Stimulated activated CD4-positive, alpha-beta T cell treated with anti-CD3 and anti-CD28 coated beads, Interleukin-12 subunit alpha, Interleukin-12 subunit beta, amount 100 ng/mL, for 24 hours (primary cell): ENCODE measurements around the gene P3H3.

ENCODE experiments used
- DNase-seq, 2 experiments: peaks; one replicate each; pipeline ENCODE4 v3.0.0-alpha.2; 2020; ENCODE audit warnings: low read depth in 2 of 2

The P3H3 gene

DNA sequence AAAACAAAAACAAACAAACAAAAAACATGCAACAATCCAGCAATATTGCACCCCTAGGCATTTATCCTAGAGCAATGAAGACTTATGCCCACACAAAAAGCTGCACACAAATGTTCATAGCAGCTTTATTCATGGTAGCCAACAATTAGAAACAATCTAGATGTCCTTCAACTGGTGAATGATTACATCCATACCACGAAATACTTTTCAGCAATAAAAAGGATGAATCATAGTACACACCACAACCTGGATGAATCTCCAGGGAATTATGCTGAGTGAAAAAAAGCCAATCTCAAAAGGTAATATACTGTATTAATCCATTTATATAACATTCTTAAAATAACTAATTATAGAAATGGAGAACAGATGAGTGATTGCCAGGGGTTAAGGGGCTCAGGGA is 21.0 kb upstream of the P3H3 start:
- DNase-seq: no peak

DNA sequence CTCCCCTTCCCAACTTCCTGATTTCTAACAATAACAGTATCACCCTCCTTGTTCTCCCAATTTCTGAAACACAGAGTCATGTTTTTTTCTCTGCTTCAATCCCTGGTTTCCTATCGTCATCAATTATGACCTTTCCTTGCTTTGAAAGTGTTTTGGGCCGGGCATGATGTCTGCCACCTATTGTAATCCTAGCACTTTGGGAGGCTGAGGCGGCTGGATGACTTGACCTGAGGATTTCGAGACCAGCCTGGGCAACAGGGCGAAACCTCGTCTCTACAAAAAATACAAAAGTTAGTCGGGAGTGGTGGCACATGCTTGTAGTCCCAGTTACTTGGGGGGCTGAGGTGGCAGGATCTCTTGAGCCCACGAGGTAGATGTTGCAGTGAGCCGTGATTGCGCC is 19.2 kb upstream of the P3H3 start:
- no peak for DNase-seq

DNA sequence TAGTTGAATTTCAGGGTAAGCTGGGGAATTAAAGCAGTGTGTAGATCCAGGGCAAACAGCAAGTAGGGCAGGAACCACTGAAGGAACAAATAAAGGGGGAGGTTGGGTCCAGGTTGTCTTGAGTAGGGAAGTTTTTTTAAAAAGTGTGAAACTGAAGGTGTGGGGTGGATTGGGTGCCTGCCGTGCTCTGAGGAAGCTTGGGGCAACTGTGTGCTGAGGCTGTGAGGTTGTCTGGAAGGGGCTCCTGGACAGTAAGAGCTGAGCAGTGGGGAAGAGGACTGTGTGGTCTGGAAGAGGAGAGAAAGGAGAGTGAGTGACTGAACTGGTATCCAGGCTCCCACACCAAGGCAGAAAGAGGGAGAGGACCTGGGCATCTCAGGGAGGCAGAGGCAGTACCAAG is 17.4 kb upstream of the P3H3 start:
- DNase-seq: no peak

DNA sequence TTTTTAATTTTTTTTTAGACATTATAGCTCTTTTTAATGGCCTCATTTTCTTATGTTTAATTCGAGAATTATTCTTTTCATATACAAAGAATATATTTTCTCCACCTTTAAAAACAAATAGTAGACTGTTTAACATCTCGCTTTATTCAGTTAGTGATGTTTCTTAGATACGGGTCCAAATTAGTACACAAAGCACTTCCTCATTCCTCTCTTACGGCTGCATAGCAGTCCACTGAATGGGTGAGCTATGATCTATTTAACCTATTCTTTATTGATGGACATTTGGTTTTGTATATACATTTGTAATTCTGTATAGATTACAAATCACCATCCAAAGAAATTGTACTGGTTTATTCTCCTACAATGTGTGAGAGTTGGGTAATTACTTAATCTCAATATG is 14.8 kb upstream of the P3H3 start:
- DNase-seq: no peak

DNA sequence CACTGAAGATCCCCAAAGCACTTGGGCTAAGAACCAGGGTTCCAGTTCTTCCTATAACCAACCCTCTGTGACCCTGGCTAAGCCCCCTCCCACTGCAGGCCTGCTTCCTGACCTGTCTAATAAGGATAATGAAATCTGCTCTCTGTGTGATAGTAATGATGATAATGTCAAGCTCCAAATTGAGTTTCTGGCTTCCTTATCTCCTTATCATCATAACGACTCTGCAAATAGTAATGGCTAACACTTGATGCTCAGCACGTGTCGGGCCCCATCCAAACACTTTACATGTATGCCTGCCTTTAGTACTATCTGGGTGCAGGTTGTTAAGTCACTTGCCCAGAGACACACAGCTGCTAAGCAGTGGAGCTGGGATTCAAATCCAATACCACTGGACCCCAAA is 11.6 kb upstream of the P3H3 start:
- no peak for DNase-seq

DNA sequence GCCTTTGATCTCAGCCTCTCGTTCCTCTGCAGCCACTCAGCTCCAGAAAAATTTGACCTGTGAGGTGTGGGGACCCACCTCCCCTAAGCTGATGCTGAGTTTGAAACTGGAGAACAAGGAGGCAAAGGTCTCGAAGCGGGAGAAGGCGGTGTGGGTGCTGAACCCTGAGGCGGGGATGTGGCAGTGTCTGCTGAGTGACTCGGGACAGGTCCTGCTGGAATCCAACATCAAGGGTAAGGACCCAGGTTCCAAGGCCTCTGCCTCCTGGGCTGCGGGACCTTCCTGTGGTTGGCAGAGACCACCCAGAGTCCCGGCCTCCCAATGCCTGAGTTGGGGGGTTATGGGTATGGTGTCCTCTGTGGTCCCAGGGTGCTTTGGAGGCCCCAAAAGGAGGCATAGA is 11.1 kb upstream of the P3H3 start:
- DNase-seq: no peak

DNA sequence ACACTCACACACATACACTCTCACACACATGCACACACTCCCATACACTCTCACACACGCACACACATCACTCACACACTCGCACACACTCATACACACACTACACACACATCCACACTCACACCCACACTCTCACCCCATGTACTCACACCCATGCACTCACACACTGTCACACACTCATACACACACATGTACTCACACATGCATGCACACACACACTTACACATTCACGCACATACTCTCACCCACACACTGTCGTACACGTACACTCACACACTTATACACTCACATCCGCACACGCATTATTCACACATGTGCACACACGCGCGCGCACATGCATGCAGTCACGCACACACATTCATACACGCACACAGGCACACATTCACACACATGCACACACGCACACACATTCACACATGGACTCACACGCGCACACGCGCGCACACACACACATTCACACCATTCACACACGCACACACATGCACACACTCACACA is 10.5 kb upstream of the P3H3 start:
- DNase-seq: no peak

DNA sequence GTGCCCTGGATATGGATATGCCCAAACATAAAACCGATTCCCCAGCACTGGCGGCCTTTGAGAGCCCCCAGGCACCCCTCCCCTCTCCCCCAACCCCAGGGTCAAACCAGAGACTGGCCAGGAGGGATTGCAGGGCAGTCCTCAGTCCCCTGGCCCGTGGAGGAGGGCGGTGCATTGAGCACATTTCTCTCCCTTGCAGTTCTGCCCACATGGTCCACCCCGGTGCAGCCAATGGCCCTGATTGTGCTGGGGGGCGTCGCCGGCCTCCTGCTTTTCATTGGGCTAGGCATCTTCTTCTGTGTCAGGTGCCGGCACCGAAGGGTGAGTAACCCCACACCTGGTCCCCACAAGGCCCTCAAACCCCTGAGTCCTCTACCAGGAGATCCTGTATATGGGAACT is 10.0 kb upstream of the P3H3 start:
- no peak for DNase-seq

DNA sequence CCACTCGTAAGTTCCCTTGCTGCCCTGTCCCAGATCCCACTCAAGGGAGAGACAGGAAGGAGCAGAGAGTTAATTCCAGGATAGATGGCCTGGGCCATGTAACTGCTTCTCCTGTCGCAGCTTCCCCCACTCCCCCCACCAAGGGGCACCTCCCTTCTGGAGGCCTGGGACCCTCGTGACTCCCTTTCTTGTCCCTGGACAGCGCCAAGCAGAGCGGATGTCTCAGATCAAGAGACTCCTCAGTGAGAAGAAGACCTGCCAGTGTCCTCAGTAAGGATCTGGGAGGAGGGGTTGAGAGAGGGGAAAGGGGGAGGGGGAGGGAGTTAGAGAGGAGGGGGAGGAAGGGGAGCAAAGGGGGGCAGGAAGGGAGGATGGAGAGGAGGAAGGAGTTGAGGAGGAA is 9.6 kb upstream of the P3H3 start:
- no peak for DNase-seq

DNA sequence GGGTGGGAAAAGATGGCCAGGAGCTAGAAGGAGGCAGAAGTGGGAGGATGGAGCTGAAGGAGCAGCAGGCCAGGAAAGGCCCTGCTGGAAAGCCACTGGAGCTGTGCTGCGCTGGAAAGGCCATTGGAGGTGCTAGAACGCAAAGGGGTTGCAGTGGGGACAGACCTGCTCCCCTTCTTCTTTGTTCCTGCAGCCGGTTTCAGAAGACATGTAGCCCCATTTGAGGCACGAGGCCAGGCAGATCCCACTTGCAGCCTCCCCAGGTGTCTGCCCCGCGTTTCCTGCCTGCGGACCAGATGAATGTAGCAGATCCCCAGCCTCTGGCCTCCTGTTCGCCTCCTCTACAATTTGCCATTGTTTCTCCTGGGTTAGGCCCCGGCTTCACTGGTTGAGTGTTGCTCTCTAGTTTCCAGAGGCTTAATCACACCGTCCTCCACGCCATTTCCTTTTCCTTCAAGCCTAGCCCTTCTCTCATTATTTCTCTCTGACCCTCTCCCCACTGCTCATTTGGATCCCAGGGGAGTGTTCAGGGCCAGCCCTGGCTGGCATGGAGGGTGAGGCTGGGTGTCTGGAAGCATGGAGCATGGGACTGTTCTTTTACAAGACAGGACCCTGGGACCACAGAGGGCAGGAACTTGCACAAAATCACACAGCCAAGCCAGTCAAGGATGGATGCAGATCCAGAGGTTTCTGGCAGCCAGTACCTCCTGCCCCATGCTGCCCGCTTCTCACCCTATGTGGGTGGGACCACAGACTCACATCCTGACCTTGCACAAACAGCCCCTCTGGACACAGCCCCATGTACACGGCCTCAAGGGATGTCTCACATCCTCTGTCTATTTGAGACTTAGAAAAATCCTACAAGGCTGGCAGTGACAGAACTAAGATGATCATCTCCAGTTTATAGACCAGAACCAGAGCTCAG is 8.8 kb upstream of the P3H3 start:
- DNase-seq: no peak

DNA sequence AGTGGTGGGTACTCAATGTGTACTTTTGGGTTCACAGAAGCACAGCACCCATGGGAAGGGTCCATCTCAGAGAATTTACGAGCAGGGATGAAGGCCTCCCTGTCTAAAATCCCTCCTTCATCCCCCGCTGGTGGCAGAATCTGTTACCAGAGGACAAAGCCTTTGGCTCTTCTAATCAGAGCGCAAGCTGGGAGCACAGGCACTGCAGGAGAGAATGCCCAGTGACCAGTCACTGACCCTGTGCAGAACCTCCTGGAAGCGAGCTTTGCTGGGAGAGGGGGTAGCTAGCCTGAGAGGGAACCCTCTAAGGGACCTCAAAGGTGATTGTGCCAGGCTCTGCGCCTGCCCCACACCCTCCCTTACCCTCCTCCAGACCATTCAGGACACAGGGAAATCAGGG is 8.0 kb upstream of the P3H3 start:
- DNase-seq: no peak

DNA sequence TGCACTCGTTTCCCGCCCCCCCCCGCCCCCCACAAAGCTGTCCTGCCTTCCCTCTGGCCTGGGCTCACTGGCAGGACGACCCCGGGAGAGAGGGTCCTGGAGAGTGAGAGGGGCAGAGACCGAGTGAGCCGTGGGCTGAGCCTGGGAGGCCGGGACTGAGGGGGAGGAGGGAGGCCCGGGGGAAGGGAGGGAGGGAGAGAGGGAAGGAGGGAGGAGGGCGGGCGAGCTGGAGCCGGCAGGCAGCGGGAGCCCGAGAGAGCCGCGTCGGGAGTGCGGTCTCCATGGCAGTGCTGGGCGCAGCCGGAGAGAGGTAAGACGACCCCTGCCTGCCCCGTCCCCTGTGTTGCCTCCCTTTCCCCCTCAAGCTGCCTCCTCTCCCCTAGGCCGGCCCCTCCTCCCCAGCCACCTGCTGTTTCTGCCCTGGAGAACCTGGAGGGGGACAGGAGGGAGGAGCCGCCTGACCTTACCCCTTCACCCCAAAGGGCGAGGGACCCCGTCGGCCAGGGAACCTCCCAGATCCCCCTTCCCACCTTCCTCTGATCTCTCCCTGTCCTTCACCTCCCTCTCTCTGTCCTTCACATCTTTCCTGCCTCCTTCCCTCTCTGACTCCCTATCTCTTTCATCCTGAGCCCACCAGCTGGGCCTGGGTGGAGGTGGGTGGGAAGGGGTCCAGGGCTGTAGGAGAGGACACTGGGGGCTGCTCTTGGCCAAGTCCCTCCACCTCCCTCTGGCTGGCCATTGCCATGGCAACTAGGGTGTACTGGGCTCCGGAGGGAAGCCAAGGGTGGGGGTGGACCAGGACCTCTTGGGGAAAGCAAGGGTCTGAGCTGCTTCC is 6.4 kb upstream of the P3H3 start, which contains the start of gene GPR162:
TSS of gene GPR162 (plus strand) at position 231 of the 835 bp plus-strand sequence. CDS start 2,078 bp downstream, outside the sequence.
- no peak for DNase-seq

DNA sequence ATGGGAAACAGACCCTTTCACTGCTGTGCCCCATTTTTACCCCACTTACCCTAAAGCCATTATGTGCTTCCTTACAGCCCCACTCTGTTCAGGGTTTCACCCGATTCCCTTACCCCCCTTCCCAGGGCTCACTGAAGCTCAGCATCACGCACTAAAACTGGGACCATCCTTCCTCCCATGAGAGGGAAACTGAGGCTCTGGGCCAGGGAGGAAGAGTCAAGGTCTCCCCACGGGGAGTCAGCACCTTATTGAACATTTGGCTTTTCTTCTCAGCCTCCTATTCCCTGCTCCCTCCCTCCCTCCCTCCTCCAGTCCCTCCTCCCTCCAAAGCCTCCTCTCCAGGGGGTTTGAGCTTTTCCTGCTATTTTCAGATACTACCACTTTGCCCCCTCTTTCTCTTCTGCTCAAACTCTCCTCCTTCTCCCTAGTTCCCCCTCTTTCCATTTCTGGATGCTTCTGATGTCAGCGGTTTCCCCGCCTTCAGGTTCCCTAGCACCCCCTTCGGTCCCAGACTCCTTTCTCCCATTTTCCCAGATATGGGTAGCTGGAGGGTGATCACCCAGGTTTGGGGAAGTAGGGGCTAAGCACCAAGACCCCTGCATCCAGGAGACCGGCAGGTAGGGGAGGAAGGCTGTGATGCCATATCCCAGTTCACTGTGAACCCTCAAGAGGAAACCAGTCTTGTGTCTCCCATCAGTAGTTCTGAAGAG is 5.6 kb upstream of the P3H3 start:
- no peak for DNase-seq

DNA sequence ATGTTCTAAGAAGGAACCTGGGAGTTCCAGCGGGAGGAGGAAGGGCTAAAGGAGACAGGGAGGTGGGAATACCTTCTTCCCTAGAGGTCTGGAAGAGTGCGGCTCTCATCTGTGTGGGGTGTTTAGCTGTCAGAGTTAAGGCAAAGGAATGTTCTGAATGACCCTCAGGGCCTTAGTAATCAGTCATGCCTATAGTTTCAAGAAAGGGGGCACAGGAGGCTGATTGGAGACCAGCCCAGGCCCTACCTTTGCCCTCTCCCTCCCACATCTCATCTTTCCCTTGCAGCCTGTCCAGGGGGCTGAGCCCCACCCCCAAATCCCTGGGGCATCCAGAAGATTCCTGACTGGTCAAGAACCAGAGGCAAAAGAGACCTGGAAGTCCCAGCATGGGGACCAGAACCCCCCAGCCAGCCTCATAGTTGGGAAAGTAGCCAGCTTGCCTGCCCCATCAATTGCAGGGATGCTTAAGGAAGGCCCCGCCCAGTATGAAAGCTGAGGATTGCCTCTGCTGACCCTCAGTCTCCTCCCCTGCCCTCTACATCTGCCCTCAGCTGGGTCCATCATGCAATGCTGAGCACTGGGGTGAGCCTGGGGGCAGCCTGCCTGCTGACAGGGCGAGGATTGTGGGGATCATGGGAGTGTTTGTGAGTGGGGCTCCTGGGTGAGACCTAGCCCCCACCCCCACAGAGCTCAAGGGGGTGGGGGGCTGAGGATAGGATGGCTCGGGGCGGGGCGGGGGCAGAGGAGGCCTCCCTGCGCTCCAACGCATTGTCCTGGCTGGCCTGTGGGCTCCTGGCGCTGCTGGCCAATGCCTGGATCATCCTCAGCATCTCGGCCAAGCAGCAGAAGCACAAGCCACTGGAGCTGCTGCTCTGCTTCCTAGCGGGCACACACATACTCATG is 4.8 kb upstream of the P3H3 start:
- no peak for DNase-seq

DNA sequence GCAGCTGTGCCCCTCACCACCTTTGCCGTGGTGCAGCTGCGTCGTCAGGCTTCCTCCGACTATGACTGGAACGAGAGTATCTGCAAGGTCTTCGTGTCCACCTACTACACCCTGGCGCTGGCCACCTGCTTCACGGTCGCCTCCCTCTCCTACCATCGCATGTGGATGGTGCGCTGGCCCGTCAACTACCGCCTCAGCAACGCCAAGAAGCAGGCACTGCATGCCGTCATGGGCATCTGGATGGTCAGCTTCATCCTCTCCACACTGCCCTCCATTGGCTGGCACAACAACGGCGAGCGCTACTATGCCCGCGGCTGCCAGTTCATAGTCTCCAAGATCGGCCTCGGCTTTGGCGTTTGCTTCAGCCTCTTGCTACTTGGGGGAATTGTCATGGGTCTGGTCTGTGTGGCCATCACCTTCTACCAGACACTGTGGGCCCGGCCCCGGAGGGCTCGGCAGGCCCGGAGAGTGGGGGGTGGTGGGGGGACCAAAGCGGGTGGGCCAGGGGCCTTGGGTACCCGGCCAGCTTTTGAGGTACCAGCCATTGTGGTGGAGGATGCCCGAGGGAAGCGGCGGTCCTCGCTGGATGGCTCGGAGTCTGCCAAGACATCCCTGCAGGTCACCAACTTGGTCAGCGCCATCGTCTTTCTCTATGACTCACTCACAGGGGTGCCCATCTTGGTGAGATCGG is 4.0 kb upstream of the P3H3 start:
- DNase-seq: no peak

DNA sequence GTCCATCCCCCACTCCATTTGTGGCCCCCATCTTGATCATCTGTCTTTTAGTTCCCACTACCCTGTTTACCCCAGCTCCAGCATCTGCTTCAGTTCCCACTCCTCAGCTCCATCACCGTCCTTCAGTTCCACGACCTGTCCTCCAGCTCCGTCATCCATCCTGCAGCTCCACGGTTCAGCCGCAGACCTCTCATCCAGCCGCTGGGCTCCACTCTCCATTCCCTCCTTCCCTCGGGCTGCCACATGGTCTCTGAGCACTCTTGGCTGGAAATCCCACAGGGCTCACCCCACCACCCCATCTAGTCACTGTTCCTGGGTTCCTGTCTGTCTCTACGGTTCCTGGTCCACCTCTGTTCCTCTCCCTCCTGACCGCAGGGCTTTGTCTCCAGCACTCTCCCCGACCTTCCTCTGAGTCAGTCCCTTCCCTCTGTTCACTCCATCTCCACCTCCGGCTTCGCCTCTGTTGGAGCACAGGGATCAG is 3.3 kb upstream of the P3H3 start:
- DNase-seq: no peak

DNA sequence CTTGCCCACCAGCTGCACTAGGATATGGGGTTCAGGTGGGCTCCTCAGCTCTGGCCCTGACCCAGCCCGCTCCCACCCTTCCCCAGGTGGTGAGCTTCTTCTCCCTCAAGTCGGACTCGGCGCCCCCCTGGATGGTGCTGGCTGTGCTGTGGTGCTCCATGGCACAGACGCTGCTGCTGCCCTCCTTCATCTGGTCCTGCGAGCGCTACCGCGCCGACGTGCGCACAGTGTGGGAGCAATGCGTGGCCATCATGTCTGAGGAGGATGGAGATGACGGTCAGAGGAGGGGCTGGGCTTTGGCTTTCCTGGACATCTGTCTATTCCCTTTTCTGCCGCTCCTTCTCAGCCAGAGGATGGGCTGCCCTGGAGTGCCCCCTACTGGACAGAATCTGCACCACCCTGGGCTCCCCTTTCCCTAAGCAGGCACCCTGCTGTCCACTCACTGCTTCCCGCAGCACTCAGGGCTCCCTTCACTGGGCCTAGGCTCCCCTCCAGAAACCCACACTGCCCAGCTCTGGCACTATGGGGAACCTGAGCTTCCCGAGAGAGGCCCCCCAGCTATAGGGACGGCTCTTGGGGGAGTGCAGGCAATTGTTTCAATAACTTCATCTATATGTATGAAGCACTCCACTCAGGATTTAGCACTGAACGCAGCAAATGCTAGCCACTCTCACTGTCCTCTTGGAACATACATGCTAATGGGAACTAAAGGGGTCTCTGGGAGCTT is 2.6 kb upstream of the P3H3 start:
- DNase-seq: peak; percentile 65 to 88

DNA sequence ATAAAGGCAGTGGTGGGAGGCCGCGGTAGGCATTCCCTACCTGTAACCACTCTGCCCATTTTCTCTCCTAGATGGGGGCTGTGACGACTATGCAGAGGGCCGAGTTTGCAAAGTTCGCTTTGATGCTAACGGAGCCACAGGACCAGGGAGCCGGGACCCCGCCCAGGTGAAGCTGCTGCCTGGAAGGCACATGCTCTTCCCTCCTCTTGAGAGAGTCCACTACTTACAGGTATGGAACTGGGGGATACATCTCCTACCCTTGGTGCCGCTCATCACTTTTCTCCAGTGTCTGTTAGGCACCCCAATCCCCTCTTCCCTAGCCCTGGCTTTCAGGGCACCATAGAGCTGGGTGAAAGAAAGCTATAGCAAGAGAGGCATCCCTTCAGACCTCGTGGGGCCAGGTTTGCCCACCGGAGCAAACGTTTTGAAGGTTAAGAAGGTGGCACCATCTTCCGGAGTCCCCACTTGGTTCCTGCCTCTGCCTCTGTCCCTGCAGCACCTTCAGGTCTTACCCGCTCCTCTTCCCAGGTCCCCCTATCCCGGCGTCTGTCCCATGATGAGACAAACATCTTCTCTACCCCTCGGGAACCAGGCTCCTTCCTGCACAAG is 2.0 kb upstream of the P3H3 start:
- no peak for DNase-seq
